ENCODE results near the gene OSBPL2. TPM values are rescaled to one million over a fixed set of nuclear protein-coding genes. Genes with fewer than 3 reads are reported as not detected.

The OSBPL2 gene
- total RNA-seq, 1 donor from 2014 or later: 42.4 TPM

DNA sequence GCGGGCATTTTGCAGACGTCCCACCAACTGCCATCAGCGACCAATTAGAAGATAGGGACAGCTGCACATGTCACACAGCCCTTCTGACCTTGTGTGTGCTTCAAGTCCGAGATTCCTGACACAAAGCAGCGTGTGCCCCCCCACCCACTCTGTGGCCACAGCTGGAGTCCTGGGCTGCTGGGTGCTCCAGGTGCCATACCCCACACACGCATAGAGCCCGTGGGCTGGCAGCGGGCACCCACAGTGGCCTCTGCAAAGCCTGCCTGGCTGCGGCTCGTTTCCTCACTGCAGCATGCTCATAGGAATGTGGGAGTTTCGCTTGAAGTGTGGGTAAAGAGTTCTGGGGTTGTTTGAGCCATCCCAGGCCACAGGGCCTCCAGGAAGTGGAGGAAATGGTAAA is 62.0 kb downstream of the OSBPL2 start:
- DNase-seq (ENCODE audit: low spot score): no peak

DNA sequence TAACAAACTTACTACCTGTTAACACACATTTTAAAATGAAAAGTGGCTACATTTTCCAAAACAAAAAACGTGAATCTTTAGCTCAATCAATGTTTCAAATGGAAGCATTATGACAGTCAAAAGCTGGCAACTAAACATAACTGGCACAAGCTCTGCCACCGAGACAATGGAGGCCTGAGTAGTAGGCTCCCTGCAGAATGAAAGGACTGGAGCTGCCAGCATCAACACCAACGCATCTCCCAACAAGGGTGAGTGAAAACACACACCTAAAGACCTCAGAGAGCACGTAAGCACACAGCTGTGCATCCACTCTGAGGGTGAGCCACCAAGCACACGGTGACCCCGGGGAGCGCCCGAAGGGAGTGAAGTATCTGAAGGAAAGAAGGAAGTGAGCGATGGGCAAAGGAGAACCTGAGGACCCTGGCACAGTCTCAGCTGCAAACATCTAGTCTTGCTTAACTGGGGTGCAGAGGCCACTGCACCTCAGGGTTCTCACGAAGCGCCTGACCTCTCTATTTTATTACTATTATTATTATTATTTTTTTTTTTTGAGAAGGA is 62.9 kb downstream of the OSBPL2 start:
- no peak for DNase-seq (ENCODE audit: low spot score)

DNA sequence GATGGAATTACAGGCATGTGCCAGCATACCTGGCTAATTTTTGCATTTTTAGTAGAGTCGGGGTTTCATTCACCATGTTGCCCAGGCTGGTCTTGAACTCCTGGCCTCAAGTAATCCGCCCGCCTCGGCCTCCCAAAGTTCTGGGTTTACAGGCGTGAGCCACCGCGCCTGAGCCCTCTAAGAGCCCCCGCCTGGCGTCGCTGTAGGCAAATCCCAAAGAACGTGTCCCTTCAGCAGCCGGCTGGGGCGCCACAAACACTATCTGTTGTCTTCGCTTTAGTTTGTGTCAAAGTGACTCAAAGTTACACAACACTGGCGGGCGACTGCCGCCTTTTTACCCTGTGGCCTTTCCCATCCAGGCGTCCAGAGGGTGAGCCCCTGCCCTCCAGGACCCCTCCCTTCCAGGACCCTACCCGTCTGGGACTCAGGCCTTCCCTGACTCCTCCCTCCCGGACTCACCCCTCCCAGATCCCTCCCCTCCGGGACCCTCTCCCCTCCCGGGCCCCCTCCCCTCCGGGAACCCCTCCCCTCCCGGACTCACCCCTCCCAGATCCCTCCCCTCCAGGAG is 63.5 kb downstream of the OSBPL2 start:
- DNase-seq (ENCODE audit: low spot score): peak; percentile 92

DNA sequence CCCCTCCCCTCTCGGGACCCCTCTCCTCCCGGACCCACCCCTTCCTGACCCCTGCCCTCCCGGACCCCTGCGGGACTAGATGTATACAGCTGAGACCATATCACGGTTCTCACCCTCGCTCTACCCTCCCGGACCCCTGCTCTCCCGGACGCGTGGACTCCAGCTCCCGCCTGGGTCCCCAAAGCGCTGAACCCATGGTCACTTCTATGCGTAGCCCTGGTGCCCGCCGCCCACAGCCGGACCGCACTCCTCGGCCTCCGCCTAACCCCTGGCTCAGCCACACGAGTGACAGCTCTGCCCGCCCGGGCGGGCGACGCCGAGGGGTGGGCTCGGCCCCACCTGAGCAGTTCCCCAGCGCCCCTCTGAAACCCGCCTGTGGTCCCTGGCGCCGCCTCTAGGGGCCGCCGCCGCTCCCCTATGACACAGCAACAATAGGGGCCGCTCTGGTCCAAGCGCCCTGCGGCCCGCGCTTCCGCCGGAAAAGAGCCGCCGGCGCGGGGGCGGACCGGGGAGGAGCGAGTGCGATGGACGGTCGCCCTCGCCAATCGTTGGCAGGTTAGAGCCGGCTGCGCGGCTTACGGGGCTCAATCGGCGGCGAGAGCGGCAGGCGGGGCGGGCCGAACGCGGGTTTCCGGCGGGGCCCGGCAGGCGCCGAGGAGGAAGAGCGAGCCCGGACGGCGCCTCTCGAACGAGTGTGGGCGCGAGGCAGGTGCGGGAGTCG is 64.2 kb downstream of the OSBPL2 start, which contains the start of gene ADRM1:
Gene ADRM1, plus strand, starts transcription at position 657 of the 721 bp plus-strand sequence. CDS start 572 bp downstream, outside the sequence.
- peak; percentile 97 for DNase-seq (ENCODE audit: low spot score)

DNA sequence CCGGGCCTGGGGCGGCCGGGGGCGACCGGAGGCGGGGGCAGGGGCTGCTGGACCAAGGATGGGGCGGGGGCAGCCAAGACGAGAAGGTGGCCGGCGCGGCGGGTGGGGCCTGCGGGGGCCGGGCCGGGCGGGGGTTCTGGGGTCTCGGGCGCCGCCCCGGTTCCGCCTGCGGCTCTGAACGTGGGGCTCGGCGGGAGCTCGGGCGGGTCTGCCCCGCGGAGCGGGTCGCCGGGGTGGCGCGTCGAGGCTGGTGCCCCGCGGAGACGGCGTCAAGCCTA is 64.7 kb downstream of the OSBPL2 start:
- DNase-seq (ENCODE audit: low spot score): no peak

DNA sequence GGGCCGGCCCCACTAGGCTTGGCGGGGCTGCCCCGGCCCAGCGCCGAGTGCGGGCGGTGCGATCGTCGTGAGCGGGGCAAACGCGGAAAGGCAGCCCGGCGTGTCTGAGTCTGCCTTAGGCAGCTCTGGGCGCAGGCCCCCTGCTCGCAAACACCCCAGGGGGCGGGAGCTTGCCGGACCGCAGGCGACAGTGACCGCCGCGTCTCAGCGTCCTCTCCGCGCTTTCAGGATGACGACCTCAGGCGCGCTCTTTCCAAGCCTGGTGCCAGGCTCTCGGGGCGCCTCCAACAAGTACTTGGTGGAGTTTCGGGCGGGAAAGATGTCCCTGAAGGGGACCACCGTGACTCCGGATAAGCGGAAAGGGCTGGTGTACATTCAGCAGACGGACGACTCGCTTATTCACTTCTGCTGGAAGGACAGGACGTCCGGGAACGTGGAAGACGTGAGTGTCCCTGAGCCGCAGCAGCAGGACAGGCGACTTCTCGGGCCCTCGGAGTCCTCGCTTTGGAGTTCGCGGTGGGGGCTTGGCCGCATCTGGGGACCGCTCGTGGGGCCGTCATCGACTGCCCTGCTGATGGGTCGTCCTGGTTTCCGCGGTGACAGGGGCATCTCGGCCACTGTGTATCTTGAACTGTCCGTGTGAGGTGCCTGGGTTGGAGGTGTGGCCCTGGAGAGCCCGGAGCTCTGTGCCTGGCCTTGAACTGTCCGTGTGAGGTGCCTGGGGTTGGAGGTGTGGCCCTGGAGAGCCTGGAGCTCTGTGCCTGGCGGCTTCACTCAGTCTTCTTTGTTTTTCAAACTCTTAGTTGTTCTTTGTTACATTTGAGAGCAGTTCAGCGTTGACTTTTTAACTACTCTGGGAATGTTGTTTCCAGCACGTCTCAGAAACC is 65.3 kb downstream of the OSBPL2 start:
- no peak for DNase-seq (ENCODE audit: low spot score)

DNA sequence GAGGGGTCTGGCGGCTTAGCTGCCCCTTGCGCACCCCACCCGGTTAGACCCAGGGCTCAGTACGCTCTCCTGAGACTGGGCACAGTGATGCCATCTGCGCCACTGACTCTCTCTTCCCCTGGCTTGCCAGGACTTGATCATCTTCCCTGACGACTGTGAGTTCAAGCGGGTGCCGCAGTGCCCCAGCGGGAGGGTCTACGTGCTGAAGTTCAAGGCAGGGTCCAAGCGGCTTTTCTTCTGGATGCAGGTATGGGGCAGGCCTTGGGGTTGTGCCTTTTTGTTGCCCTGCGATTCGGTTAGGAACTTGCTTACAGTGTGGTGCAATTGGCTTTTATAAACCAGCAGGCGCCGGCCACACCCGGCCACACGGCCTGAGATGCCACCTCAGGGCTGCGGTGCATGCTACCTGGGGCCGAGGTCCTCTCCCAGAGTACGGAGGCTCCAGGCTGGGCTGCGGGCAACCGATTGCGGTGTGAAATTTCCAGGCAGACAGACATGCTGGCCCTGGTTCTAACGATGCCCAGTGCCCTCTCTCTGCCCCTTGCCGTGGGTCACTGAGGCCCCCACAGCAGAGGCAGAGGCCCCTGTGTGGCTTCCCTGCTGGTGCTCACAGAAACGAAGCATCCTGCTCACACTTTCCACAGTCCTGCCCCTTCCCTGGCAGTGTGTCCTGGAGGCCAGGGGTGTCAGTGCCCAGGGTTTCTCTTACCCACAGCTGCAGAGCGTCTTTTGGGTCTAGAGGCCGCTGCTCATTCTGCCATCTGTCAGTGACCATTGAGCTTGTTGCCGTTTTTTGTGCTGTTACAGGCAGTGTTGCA is 66.2 kb downstream of the OSBPL2 start:
- no peak for DNase-seq (ENCODE audit: low spot score)

DNA sequence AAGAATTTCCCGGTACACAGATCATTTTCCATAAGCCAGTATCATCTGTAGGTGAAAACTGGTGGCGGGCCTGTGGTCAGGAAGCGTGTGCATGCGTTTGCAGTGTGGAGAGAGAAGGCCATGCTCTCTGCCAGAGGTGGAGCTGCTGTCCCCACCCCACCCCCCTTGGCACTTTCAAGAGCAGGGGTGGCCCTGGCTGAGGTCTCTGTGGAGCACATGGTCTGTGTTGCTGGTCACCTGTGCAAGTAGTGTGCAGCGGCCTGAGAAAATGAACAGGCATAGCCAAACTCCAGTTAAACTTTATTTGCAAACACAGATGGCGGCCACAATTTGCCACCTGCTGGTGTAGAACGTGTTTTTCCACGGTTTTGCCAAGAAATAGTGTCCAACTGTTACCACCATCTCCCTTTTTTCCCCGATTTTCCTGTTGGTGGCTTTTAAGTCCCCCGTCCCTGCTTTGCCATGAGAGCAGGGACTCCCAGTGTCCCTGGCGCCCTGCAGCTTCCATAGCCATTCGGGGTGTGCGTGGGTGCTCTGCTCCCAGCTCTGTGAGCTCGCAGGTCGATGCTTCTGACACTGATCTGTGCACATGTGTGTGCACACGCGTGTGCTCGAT is 66.9 kb downstream of the OSBPL2 start:
- no peak for DNase-seq (ENCODE audit: low spot score)

DNA sequence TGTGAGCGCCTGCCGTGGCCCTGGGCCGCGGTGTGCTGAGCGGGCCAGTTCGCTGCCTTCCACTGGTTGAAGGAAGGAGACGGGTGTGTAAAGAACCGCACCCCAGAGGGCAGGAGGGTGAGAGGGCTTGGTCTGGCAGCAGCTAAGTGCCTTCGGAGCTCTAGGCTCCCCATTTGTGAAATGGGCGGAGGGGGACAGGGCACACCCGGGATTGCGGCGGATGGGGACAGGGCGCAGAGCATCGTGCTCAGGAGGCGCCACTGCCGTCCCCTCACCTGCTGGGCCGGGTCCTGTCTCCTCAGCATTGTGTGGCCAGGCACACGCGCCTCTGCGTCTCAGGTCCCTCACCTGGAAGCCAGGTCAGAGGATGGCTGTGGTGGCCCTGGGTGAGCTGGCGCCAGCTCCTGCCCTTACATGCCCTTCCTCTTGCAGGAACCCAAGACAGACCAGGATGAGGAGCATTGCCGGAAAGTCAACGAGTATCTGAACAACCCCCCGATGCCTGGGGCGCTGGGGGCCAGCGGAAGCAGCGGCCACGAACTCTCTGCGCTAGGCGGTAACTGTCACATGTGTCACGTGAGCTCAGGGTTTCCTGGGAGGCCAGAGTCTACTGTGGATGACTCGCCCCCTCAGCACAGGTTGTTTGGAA is 67.6 kb downstream of the OSBPL2 start:
- DNase-seq (ENCODE audit: low spot score): no peak

DNA sequence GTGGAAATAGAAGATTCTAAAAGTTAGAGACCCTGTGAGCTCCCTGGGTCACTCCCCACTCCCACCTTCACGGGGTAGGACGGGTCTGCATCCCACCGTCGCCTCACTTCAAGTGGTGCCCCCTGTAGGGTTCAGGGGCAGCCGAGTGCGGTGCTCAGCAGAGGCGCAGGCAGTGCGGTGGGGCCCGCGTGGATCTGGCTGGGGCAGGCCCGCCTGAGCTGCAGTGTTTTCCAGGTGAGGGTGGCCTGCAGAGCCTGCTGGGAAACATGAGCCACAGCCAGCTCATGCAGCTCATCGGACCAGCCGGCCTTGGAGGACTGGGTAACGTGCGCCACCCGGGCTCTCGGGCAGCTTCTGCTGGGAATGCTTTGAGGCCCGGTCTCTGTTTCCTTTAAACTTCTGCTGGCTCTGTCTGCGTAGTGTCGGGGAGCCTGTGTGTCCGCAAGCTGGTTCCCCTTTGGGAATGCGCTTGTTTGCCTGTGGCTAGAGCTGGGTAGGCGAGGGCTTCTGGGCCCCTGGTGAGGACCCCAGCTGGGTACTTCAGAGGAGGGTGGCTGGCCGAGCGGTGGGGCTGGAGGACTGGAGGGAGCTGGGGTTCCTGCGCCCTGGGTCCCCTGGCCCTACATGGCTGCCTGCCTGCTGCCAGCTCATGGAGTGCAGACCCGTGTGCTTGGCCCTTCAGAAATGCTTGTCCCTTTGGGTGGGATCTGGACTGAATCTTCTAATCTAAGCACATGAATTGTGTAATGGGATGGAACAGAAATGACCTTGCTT is 68.3 kb downstream of the OSBPL2 start:
- no peak for DNase-seq (ENCODE audit: low spot score)

DNA sequence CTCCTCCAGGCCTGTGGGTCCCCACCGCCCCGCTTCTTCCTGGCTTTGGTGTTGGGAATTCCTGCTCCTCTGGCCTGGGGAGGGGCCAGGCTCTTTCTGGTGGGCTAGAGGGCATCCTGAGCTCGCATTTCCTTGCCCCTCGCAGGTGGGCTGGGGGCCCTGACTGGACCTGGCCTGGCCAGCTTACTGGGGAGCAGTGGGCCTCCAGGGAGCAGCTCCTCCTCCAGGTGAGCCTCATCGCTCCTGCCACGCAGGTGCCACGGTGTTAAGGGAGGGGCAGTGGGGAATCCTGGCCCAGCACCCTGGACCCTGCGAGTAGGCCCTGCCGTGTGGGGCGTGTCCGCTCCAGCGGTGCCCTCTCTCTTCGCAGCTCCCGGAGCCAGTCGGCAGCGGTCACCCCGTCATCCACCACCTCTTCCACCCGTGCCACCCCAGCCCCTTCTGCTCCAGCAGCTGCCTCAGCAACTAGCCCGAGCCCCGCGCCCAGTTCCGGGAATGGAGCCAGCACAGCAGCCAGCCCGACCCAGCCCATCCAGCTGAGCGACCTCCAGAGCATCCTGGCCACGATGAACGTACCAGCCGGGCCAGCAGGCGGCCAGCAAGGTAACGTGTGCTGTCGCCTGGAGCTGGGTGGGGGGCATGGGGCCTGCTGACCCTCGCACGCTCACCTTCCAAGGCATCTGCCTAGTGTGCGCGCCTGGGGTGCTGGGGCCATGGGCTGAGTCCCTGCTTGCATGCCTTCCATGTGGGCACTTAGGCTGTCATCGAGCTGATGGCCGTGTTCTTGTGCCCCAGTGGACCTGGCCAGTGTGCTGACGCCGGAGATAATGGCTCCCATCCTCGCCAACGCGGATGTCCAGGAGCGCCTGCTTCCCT is 69.1 kb downstream of the OSBPL2 start:
- DNase-seq (ENCODE audit: low spot score): no peak

DNA sequence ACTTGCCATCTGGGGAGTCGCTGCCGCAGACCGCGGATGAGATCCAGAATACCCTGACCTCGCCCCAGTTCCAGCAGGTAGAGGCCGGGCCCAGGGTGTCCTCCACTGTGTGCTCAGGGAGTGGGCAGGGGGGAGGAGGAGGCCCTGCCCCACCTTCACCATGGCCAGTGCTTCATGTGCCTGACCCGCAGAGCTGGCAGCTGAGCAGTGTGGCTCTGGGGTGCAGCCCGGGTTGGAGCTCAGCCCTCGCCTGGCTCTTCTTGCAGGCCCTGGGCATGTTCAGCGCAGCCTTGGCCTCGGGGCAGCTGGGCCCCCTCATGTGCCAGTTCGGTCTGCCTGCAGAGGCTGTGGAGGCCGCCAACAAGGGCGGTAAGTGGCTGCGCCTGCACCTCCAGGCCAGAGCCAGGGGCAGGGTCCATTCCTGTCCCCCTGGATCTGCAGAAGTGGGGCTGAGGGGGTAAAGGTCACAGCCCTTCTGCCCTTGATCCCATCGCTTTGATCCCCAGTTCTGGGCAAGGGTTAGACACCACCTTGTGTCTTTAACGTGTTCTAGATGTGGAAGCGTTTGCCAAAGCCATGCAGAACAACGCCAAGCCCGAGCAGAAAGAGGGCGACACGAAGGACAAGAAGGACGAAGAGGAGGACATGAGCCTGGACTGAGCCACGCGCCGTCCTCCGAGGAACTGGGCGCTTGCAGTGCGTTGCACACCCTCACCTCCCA is 69.9 kb downstream of the OSBPL2 start:
- DNase-seq (ENCODE audit: low spot score): no peak

DNA sequence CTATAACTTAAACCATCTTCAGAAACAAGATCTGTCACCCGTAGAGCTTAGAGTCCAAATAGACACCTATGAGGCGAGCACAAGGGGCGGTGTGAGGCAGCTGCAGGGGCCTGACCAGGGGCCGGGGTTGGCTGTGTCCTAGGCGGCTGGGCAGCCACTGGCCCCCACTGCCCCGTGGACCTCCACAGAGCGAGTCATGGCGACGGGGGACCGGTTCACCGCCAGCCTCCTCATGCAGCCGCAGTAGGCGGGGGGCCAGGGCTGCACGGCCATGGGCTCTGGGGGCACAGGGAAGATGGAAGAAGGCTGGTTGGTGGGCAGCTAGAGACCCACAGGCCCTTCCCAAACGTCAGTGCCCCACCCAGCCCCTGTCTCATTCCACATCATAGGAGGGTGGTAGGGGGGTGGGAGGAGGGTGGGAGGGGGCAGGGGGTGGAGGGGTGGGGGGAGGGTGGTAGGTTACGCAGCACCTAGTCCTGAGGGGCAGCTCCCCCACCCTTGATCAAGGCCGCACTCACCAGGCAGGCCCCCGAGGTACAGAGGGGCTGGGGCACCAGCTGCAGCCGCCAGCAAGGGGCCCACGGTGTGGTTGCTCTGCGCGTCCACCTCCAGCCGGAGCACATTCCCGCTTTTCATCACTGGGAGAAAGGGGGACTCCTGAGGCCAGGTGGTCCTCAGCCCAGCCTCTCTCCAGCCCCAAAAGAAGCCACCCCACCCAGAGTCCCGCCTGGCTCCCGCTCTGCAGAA is 71.0 kb downstream of the OSBPL2 start:
- no peak for DNase-seq (ENCODE audit: low spot score)

DNA sequence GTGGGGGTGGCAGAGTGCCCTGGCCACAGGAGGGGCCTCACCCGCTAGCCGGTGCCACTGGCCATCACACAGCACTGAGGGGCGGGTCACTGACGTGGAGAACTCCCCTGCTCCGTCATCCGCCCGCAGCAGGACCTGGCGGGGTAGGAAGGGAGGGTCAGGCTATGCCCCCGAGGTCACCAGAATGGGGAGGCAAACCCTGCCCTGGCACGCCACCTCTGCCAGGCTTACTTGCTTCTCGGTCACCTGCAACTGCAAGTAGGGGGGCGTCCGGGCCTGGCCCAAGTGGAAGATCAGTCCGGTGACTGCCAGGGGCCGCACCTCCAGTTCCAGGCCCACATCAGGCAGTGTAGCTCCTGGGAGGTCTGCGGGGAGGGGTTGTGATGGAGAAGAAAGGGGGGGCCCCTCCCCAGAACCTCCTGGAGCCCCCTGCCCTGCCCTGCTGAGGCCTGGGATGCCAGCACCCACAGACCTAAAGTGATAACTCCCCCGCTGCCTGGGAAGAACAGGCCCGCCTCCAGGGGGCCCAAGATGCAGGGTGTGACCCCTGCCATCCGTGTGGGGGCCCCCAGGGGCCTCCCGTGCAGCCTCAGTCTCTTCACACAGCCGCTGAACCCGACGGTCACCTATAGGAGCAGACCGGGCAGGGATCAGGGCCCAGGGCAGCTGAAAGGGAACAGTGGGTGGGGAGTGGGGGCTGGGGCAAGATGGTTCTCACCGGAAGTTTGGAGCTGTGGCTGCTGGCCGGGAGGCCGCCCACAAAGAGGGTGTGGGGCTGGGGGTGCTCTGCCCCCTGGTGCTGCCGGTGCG is 71.8 kb downstream of the OSBPL2 start:
- no peak for DNase-seq (ENCODE audit: low spot score)

DNA sequence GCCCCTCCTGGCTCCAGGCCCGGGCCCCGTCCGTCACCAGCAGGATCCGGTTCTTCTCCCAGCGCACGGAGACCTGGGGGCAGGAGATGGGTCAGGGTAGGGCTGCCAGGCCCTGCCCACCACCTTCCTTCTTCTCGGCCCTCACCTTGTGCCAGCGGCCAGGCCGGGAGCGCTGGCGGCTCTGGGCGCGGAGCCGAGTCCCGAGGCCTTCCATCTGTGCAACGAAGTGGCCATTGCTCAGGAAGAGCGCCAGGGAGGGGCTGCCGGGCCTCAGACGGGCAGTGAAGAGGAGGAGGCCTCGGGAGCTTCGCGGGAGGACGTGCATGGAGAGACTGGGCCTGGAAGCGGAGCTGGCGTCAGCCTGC is 72.4 kb downstream of the OSBPL2 start:
- no peak for DNase-seq (ENCODE audit: low spot score)

DNA sequence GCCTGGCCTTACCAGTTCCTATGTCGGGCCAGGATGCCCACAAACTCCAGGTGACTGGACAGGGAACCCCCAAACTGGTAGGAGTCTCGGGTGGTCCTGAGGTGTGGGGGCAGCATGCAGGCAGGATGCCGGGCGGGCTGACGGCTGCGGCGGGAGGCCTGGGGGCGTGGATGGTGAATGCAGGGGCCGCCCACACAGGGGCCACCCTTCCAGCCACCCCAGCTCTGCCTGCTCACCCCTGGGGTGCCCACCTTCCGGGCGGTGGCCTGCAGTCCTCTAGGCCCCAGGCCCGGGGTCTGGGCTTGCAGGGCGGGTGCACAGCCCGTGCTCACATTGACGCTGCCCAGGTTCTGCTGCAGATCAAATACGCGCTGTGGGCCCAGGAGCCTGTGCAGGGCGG is 72.8 kb downstream of the OSBPL2 start:
- DNase-seq (ENCODE audit: low spot score): no peak

Data from umbilical cord (tissue), 2 donors.